CD14-positive monocyte (primary cell): Measurements from ENCODE around the gene TTLL7. TPM values are rescaled to one million over a fixed set of nuclear protein-coding genes. Genes with fewer than 3 reads are reported as not detected.

ENCODE experiments used
- DNase-seq, 3 donors: peaks; one replicate each; pipeline ENCODE4 v3.0.0-alpha.2; 2011 to 2022
- H2AFZ ChIP-seq: 2 replicates; pipeline ENCODE4 v1.6.0; 2012; ENCODE audit warnings: mild to moderate bottlenecking, low read depth, low read length, inconsistent platforms; ENCODE audit not compliant: insufficient read depth, poor library complexity, severe bottlenecking
- H3K27ac ChIP-seq, 2 donors: 1 replicate in 1 of 2; 2 replicates in 1 of 2; pipeline ENCODE4 v1.5.1; 2012 to 2013; ENCODE audit warnings: low read length in 2 of 2, control low read depth in 1 of 2, inconsistent platforms in 1 of 2, low read depth in 1 of 2, mild to moderate bottlenecking in 1 of 2
- H3K27me3 ChIP-seq, 2 donors: one replicate each; pipeline versions ENCODE4 v1.6.0 to v1.6.1; 2011 to 2013; ENCODE audit warnings: low read length in 2 of 2; ENCODE audit not compliant: control insufficient read depth in 2 of 2, insufficient read depth in 2 of 2
- H3K36me3 ChIP-seq, 2 donors: replicated peaks in 1 of 2; 1 replicate in 1 of 2; 2 replicates in 1 of 2; pipeline versions ENCODE4 v1.5.1 to v1.6.1; 2012 to 2013; ENCODE audit warnings: low read length in 2 of 2, control low read depth in 1 of 2, inconsistent platforms in 1 of 2, mild to moderate bottlenecking in 1 of 2; ENCODE audit not compliant: insufficient read depth in 2 of 2, control insufficient read depth in 1 of 2
- H3K4me1 ChIP-seq, 2 donors: 1 replicate in 1 of 2; 2 replicates in 1 of 2; pipeline versions ENCODE4 v1.5.1 to v1.6.1; 2012 to 2013; ENCODE audit warnings: low read length in 2 of 2, control low read depth in 1 of 2, inconsistent platforms in 1 of 2, mild to moderate bottlenecking in 1 of 2, moderate library complexity in 1 of 2; ENCODE audit not compliant: insufficient read depth in 2 of 2, control insufficient read depth in 1 of 2
- H3K4me2 ChIP-seq: replicated peaks from 2 replicates; pipeline ENCODE3; 2012; ENCODE audit warnings: low read length, moderate library complexity, mild to moderate bottlenecking; ENCODE audit not compliant: poor library complexity, severe bottlenecking; ENCODE audit errors: extremely low read depth
- H3K4me3 ChIP-seq, 3 experiments: fragments of 200-600 bp in 1 of 3; sonication (generic) in 1 of 3; replicated peaks in 1 of 3; 1 replicate in 2 of 3; 2 replicates in 1 of 3; pipeline ENCODE4 v1.5.1; 2011 to 2013; ENCODE audit warnings: low read length in 3 of 3, mild to moderate bottlenecking in 3 of 3, control low read depth in 2 of 3, low read depth in 2 of 3, inconsistent platforms in 1 of 3, moderate library complexity in 1 of 3
- H3K79me2 ChIP-seq: 2 replicates; pipeline ENCODE4 v1.6.0; 2012; ENCODE audit warnings: mild to moderate bottlenecking, control low read depth, inconsistent platforms, low read length, moderate library complexity; ENCODE audit not compliant: insufficient read depth
- H3K9ac ChIP-seq: 2 replicates; pipeline ENCODE4 v1.6.0; 2017; ENCODE audit warnings: low read length, mild to moderate bottlenecking; ENCODE audit not compliant: insufficient read depth, poor library complexity, severe bottlenecking
- H3K9me3 ChIP-seq, 2 donors: replicated peaks in 1 of 2; 1 replicate in 1 of 2; 2 replicates in 1 of 2; pipeline versions ENCODE4 v1.5.1 to v1.6.1; 2012 to 2013; ENCODE audit warnings: low read length in 2 of 2, control low read depth in 1 of 2; ENCODE audit not compliant: control insufficient read depth in 1 of 2, insufficient read depth in 1 of 2
- H4K20me1 ChIP-seq: 2 replicates; pipeline ENCODE4 v1.6.0; 2012; ENCODE audit warnings: mild to moderate bottlenecking, low read length, control low read depth, moderate library complexity; ENCODE audit not compliant: insufficient read depth
- H3K27ac Mint-ChIP-seq, 7 donors: one replicate each; pipeline ENCODE4 v1.8.0; 2020; ENCODE audit warnings: mild to moderate bottlenecking in 7 of 7, mixed read lengths in 7 of 7, moderate library complexity in 6 of 7, inconsistent platforms in 2 of 7
- H3K27me3 Mint-ChIP-seq, 3 donors: one replicate each; pipeline ENCODE4 v1.8.0; 2021 to 2022; ENCODE audit warnings: low read depth in 3 of 3, mild to moderate bottlenecking in 3 of 3, mixed read lengths in 3 of 3, moderate library complexity in 3 of 3, inconsistent platforms in 1 of 3
- H3K36me3 Mint-ChIP-seq, 2 donors: one replicate each; pipeline ENCODE4 v1.8.0; 2020; ENCODE audit warnings: mixed read lengths in 2 of 2, inconsistent platforms in 1 of 2, mild to moderate bottlenecking in 1 of 2
- H3K4me1 Mint-ChIP-seq: one replicate; pipeline ENCODE4 v1.8.0; 2020; ENCODE audit warnings: mild to moderate bottlenecking, mixed read lengths
- H3K4me3 Mint-ChIP-seq, 2 donors: one replicate each; pipeline ENCODE4 v1.8.0; 2020; ENCODE audit warnings: mild to moderate bottlenecking in 2 of 2, mixed read lengths in 2 of 2, moderate library complexity in 1 of 2
- H3K9me3 Mint-ChIP-seq, 7 donors: one replicate each; pipeline ENCODE4 v1.8.0; 2020 to 2022; ENCODE audit warnings: mixed read lengths in 7 of 7, mild to moderate bottlenecking in 6 of 7, moderate library complexity in 6 of 7, inconsistent platforms in 2 of 7
- WGBS: methylation state at CpG from one replicate; pipeline ENCODE4 v1.1.5; 2013; ENCODE audit warnings: missing lambda C conversion rate; ENCODE audit not compliant: insufficient coverage; 5-methylcytosine and 5-hydroxymethylcytosine counted together
- intact Hi-C, 2 donors: fragments of 100-400 bp; cut with micrococcal nuclease; formaldehyde crosslinking; loops; one replicate each; pipeline versions ENCODE4 v1.15.0 to v1.15.1; 2023
- polyA plus RNA-seq, 3 donors: library from polyadenylated mRNA; depleted of rRNA in 1 of 3; unstranded in 2 of 3; stranded (reverse) in 1 of 3; fragments of 300-500 nt in 2 of 3; fragments of >200 nt in 1 of 3; fragmentation: Illumina TruSeq in 2 of 3; gene quantifications; 1 replicate in 2 of 3; 2 replicates in 1 of 3; pipeline ENCODE4 v1.2.3, GENCODE V29; 2012 to 2021
- TF ChIP-seq, protein P1 (sequence below): fragments of 200-600 bp; IDR thresholded peaks from one replicate; pipeline ENCODE4 v1.8.0; 2022; ENCODE audit warnings: antibody characterized with exemption, mild to moderate bottlenecking

TTLL7 gene
- polyA plus RNA-seq, 3 donors, result 0.12 to 0.69 TPM; not detected in 1

DNA sequence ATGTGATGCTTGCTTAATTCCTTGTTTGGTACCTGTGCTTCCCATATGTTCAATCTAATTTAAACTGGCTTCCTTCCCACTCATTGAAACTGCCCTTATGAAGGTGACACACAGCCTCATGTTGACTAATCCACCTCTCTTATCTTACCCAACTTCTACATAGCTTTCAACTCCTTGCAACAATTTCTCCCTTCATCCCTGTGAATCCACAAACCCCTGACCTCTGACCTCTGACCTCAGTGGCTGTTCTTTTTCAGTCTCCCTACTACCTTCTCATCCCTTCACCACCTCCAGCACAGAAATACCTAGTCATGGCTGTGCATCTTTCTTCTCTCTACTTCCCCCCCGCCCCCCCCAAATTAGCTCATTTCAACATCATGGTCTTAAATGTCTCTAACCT, 144.5 kb downstream of the TTLL7 start:
- H3K4me1 Mint-ChIP-seq, result no peaks in the 10 kb centered on the region
- peaks cover 0 to 3% (median 2%) of the 10 kb centered on the region in 3 donors for H3K27me3 Mint-ChIP-seq
- H3K27ac Mint-ChIP-seq, result no peak overlapping the region
- Histone ChIP-seq H3K4me1 (no peaks in the 10 kb centered on the region), H2AFZ (no peak overlapping the region), H3K4me2 (no peak overlapping the region), H3K9ac (no peak overlapping the region), H3K27me3 (no peaks in the 10 kb centered on the region), H4K20me1 (no peaks in the 10 kb centered on the region), H3K4me3 (no peak overlapping the region), H3K27ac (no peak overlapping the region), H3K36me3 (no peaks in the 10 kb centered on the region), H3K79me2 (no peaks in the 10 kb centered on the region), H3K9me3 (no peaks in the 10 kb centered on the region)
- H3K36me3 Mint-ChIP-seq, result no peaks in the 10 kb centered on the region
- no peak for DNase-seq
- WGBS, result no CpG with 5 or more reads among the region's 1 CpG
- TF ChIP-seq, protein P1, sequence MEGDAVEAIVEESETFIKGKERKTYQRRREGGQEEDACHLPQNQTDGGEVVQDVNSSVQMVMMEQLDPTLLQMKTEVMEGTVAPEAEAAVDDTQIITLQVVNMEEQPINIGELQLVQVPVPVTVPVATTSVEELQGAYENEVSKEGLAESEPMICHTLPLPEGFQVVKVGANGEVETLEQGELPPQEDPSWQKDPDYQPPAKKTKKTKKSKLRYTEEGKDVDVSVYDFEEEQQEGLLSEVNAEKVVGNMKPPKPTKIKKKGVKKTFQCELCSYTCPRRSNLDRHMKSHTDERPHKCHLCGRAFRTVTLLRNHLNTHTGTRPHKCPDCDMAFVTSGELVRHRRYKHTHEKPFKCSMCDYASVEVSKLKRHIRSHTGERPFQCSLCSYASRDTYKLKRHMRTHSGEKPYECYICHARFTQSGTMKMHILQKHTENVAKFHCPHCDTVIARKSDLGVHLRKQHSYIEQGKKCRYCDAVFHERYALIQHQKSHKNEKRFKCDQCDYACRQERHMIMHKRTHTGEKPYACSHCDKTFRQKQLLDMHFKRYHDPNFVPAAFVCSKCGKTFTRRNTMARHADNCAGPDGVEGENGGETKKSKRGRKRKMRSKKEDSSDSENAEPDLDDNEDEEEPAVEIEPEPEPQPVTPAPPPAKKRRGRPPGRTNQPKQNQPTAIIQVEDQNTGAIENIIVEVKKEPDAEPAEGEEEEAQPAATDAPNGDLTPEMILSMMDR, result no peak
- H3K9me3 Mint-ChIP-seq, result no peaks in the 10 kb centered on the region
- intact Hi-C loops, result no loop called here
- no peak overlapping the region for H3K4me3 Mint-ChIP-seq

DNA sequence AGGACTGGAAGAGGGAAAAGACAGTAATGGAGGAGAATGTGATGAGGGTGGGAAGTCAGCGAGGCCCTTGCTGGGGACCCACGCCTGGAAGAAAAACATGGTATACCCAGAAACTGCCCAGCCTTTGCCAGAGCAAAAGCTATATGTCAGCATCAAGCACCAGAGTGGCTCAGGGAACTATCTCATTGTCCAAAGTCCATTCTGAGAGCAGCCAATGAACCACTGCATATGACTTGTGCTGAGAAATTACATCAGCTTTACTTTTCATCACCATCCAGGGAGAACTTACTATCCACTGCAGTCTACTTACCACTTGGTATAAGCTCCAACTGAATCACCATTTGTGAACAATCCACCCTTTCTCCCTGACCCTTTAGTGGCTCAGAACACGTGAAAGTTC, 148.1 kb downstream of the TTLL7 start:
- Histone ChIP-seq H3K9ac (no peak overlapping the region), H3K4me2 (no peak overlapping the region), H3K9me3 (no peaks in the 10 kb centered on the region), H3K79me2 (no peaks in the 10 kb centered on the region), H3K27ac (no peak overlapping the region), H3K4me1 (no peaks in the 10 kb centered on the region), H2AFZ (no peak overlapping the region), H3K27me3 (no peaks in the 10 kb centered on the region), H4K20me1 (no peaks in the 10 kb centered on the region), H3K4me3 (no peak overlapping the region), H3K36me3 (no peaks in the 10 kb centered on the region)
- TF ChIP-seq, protein P1, result no peak
- Mint-ChIP-seq H3K9me3 (no peaks in the 10 kb centered on the region), H3K4me1 (peaks cover under 1% of the 10 kb centered on the region), H3K4me3 (no peak overlapping the region), H3K36me3 (no peaks in the 10 kb centered on the region), H3K27me3 (peaks cover 0 to 2% (median 0%) of the 10 kb centered on the region in 3 donors), H3K27ac (no peak overlapping the region)
- DNase-seq, result no peak
- 100% methylated on average over 2 of the region's 3 CpGs for WGBS
- intact Hi-C loops, result no loop called here
